Glutamatergic neuron (in vitro differentiated cells): ENCODE data around the gene YAP1. TPM values are rescaled to one million over a fixed set of nuclear protein-coding genes. Genes with fewer than 3 reads are reported as not detected.

Experiments
- DNase-seq: peaks from one replicate; pipeline ENCODE4 v3.0.0; 2022
- H3K27ac Mint-ChIP-seq: one replicate; pipeline ENCODE4 v1.8.0; 2020; ENCODE audit warnings: mild to moderate bottlenecking, mixed read lengths, inconsistent platforms; ENCODE audit not compliant: unreplicated experiment
- H3K27me3 Mint-ChIP-seq: one replicate; pipeline ENCODE4 v1.8.0; 2020; ENCODE audit warnings: mild to moderate bottlenecking, moderate library complexity, mixed read lengths, inconsistent platforms; ENCODE audit not compliant: unreplicated experiment
- H3K36me3 Mint-ChIP-seq: one replicate; pipeline ENCODE4 v1.8.0; 2020; ENCODE audit warnings: mild to moderate bottlenecking, mixed read lengths, inconsistent platforms; ENCODE audit not compliant: unreplicated experiment
- H3K4me1 Mint-ChIP-seq: one replicate; pipeline ENCODE4 v1.8.0; 2020; ENCODE audit warnings: mild to moderate bottlenecking, low read depth, mixed read lengths, inconsistent platforms; ENCODE audit not compliant: unreplicated experiment
- H3K4me3 Mint-ChIP-seq: one replicate; pipeline ENCODE4 v1.8.0; 2020; ENCODE audit warnings: mild to moderate bottlenecking, mixed read lengths, inconsistent platforms; ENCODE audit not compliant: unreplicated experiment
- H3K9me3 Mint-ChIP-seq: one replicate; pipeline ENCODE4 v1.8.0; 2020; ENCODE audit warnings: mild to moderate bottlenecking, moderate library complexity, mixed read lengths, inconsistent platforms; ENCODE audit not compliant: unreplicated experiment
- CTCF ChIP-seq: fragments of 200-600 bp; sonication (generic); IDR thresholded peaks from one replicate; pipeline ENCODE4 v1.5.0; 2021; ENCODE audit not compliant: partially characterized antibody, unreplicated experiment
- total RNA-seq: library from RNA; stranded (reverse); fragmentation: NEBNext Ultra II Directional; extraction: Animal tissue kit (Norgen Biotek cat#: 25700); gene quantifications from one replicate; pipeline ENCODE4 v1.2.1, GENCODE V29; 2021; ENCODE audit not compliant: unreplicated experiment

Gene YAP1
- total RNA-seq, 1 donor from 2014 or later = 1.3 TPM

DNA sequence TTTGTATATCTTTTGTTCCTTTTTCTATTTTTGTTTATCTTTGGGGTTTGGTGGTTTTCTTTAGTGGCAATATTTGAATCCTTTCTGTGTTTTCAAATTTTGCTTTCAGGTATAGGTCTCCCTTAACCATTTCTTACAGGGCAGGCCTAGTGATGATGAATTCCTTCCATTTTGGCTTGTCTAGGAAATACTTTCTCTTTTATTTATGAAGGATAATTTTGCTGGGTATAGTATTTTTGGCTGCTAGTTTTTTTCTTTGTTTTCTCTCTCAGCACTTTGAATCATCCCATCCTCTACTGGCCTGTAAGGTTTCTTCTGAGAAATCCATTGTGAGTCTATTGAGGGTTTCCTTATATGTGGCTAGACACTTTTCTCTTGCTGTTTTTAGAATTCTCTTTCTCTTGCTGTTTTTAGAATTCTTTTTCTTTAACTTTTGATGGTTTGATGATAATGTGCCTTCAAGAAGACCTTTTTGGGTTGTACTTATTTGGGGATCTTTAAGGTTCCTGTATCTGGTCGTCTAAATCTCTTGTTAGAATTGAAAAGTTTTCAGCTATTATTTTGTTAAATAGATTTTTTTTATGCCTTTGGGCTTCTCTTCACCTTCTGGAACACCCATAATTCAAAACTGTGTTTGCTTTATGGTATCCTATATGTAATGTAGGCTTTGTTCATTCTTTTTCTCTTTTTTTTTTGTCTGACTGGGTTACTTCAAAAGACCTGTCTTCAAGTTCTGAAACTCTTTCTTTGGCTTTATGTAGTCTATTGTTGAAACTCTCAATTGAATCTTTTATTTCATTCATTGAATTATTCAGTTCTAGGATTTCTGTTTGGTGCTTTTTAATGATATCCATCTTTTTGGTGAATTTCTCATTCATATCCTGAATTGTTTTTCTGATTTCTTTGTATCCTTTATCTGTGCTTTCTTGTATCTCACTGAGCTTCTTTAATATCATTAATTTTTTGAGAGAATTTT lies 38.5 kb upstream of the YAP1 start:
- H3K27me3 Mint-ChIP-seq = peaks cover 3% of the 10 kb centered on the region
- H3K36me3 Mint-ChIP-seq = peaks cover 13% of the 10 kb centered on the region
- no peak for TF ChIP-seq CTCF
- H3K4me1 Mint-ChIP-seq = no peaks in the 10 kb centered on the region
- no peak overlapping the region for H3K27ac Mint-ChIP-seq
- no peak for DNase-seq
- no peak overlapping the region for H3K4me3 Mint-ChIP-seq
- peaks cover 8% of the 10 kb centered on the region for H3K9me3 Mint-ChIP-seq

- H3K36me3 Mint-ChIP-seq = peaks cover 13% of the 10 kb centered on the region
- DNase-seq = no peak
- H3K4me1 Mint-ChIP-seq = no peaks in the 10 kb centered on the region
- no peak for TF ChIP-seq CTCF
- no peak overlapping the region for H3K4me3 Mint-ChIP-seq
- peaks cover 8% of the 10 kb centered on the region for H3K9me3 Mint-ChIP-seq
- H3K27me3 Mint-ChIP-seq = peaks cover 3% of the 10 kb centered on the region
- no peak overlapping the region for H3K27ac Mint-ChIP-seq
These were observed 37.0 kb upstream of the YAP1 start for GRCh38 chr11:102073253-102073652.

DNA sequence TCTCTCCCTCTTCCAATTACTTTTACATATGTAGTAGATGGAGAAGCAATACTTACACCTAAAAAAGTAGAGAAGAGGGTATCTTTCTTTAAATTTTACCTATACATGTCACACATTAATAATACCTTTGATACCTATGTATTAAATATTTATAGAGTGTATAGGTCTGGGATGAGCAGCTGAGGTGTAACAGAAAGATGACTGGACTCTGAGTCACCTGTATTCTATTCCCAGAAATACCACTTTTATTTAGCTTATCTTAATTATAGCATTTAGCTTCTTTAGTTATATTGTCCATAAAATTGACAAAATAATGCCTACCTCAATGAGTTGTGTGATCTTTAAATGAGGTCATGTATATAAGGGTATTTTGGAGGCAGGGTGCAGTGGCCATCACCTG lies 30.6 kb upstream of the YAP1 start:
- Mint-ChIP-seq H3K27me3 (no peaks in the 10 kb centered on the region), H3K36me3 (no peaks in the 10 kb centered on the region), H3K4me1 (no peaks in the 10 kb centered on the region), H3K9me3 (no peaks in the 10 kb centered on the region), H3K4me3 (no peak overlapping the region), H3K27ac (no peak overlapping the region)
- TF ChIP-seq CTCF = no peak
- DNase-seq = no peak

- no peak for TF ChIP-seq CTCF
- Mint-ChIP-seq H3K9me3 (no peaks in the 10 kb centered on the region), H3K27ac (no peak overlapping the region), H3K4me1 (no peaks in the 10 kb centered on the region), H3K4me3 (no peak overlapping the region), H3K27me3 (no peaks in the 10 kb centered on the region), H3K36me3 (no peaks in the 10 kb centered on the region)
- DNase-seq = no peak
These were observed 28.9 kb upstream of the YAP1 start for GRCh38 chr11:102081313-102081712.

- H3K4me1 Mint-ChIP-seq = no peaks in the 10 kb centered on the region
- no peaks in the 10 kb centered on the region for H3K36me3 Mint-ChIP-seq
- TF ChIP-seq CTCF = no peak
- DNase-seq = no peak
- H3K27me3 Mint-ChIP-seq = no peaks in the 10 kb centered on the region
- no peak overlapping the region for H3K27ac Mint-ChIP-seq
- no peak overlapping the region for H3K4me3 Mint-ChIP-seq
- H3K9me3 Mint-ChIP-seq = no peaks in the 10 kb centered on the region
These were observed 24.2 kb upstream of the YAP1 start for GRCh38 chr11:102085864-102086551.
